ENCODE data around the gene GPER1. TPM values are rescaled to one million over a fixed set of nuclear protein-coding genes. Genes with fewer than 3 reads are reported as not detected.

Gene GPER1
- total RNA-seq, 1 experiment from 2014 or later, result not detected

DNA sequence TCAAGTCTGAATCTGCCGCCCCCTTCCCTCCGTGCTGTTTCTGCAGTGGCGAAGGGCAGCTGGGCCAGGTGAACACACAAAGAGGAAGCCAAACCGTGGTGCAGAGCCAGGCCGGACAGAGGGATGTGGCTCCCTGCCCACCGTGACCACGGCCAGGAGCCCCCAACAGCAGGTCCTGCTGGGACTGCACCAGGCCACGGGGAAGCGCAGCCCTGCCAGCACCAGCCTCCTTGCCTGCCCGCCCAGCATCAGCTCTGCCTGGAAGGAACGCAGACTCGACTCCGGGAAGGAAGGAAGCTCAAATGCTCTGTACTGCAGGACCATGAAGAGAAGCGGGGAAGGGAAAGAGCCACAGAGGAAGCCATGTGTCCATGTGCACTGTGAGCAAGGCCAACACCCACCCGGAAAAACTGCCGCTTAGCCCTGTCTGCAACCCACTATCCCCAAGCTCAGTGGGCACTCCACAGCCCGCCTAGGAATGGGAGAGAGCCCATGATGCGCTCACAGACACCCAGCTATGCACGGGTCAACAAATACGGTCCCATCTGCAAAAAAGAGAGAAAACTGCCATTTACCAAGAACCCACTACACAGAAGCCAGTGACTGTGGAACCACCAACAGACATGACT, 19.0 kb downstream of the GPER1 start:
- Histone ChIP-seq H3K23me2 (ENCODE audit: insufficient read length, low read depth, low read length, poor library complexity, severe bottlenecking) (no peaks in the 10 kb centered on the region), H3K18ac (ENCODE audit: insufficient read length, low read depth, low read length) (no peak overlapping the region), H4K20me1 (ENCODE audit: control insufficient read depth, insufficient read depth, insufficient read length) (no peaks in the 10 kb centered on the region), H2BK12ac (ENCODE audit: insufficient read length, low read depth, low read length) (no peak overlapping the region), H2BK20ac (ENCODE audit: low read depth, low read length, poor library complexity, severe bottlenecking) (no peak overlapping the region), H2AFZ (ENCODE audit: low read length) (no peak overlapping the region), H3K9ac (ENCODE audit: extremely low read depth, insufficient read length, low read length) (no peak overlapping the region), H3K56ac (ENCODE audit: insufficient read length, low read depth, low read length) (no peak overlapping the region), H2BK15ac (ENCODE audit: low read depth, low read length) (no peak overlapping the region), H4K91ac (ENCODE audit: insufficient read length, low read depth, low read length) (no peak overlapping the region), H3T11ph (ENCODE audit: low read length) (no peak overlapping the region), H3K23ac (ENCODE audit: insufficient read length, low read depth, low read length) (no peak overlapping the region), H3K4me2 (ENCODE audit: insufficient read depth, insufficient read length, low read length) (no peak overlapping the region), H3K79me2 (ENCODE audit: insufficient read depth, low read length) (peaks cover 1% of the 10 kb centered on the region; the same call in 1 of the 2 replicates), H2BK5ac (ENCODE audit: insufficient read length, low read length) (no peak overlapping the region), H2BK120ac (ENCODE audit: low read depth, low read length, poor library complexity, severe bottlenecking) (no peak overlapping the region), H3K4ac (ENCODE audit: low read depth, low read length) (no peak overlapping the region), H4K5ac (ENCODE audit: insufficient read length, low read depth, low read length) (no peak overlapping the region), H3K9me3 (ENCODE audit: control insufficient read depth, low read depth, low read length) (no peaks in the 10 kb centered on the region), H3K14ac (ENCODE audit: insufficient read depth, low read length) (peak overlapping the region; percentile 21; the same call in 1 of the 2 replicates), H3K79me1 (ENCODE audit: insufficient read depth, low read depth, low read length, poor library complexity, severe bottlenecking) (peaks cover 5% of the 10 kb centered on the region), H4K8ac (replicated peaks; ENCODE audit: insufficient read length, low read depth, low read length) (no peak overlapping the region), H2AK5ac (ENCODE audit: insufficient read length, low read length) (no peak overlapping the region), H3K4me1 (ENCODE audit: insufficient read depth, low read length) (no peaks in the 10 kb centered on the region), H3K27me3 (ENCODE audit: insufficient read depth, low read length) (no peaks in the 10 kb centered on the region), H3K27ac (ENCODE audit: insufficient read length, low read depth, low read length) (no peak overlapping the region)
- DNase-seq, result no peak
- Mint-ChIP-seq H3K9me3 (no peaks in the 10 kb centered on the region), H3K27me3 (ENCODE audit: low read depth) (no peaks in the 10 kb centered on the region), H3K36me3 (ENCODE audit: insufficient read depth in 1 of 3, low read depth in 3 of 3) (no peaks in the 10 kb centered on the region; a peak in 1 of 7 replicates), H3K27ac (peak overlapping the region in 2 of 3 experiments; percentile 63 to 79; a peak in 3 of 7 replicates), H3K4me3 (no peak overlapping the region), H3K4me1 (no peaks in the 10 kb centered on the region)
- no CpG with 5 or more reads among the region's 20 CpGs for WGBS (ENCODE audit: extremely low coverage, insufficient read length, low lambda C conversion rate)
- TF ChIP-seq, protein P1, sequence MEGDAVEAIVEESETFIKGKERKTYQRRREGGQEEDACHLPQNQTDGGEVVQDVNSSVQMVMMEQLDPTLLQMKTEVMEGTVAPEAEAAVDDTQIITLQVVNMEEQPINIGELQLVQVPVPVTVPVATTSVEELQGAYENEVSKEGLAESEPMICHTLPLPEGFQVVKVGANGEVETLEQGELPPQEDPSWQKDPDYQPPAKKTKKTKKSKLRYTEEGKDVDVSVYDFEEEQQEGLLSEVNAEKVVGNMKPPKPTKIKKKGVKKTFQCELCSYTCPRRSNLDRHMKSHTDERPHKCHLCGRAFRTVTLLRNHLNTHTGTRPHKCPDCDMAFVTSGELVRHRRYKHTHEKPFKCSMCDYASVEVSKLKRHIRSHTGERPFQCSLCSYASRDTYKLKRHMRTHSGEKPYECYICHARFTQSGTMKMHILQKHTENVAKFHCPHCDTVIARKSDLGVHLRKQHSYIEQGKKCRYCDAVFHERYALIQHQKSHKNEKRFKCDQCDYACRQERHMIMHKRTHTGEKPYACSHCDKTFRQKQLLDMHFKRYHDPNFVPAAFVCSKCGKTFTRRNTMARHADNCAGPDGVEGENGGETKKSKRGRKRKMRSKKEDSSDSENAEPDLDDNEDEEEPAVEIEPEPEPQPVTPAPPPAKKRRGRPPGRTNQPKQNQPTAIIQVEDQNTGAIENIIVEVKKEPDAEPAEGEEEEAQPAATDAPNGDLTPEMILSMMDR (conservative IDR thresholded peaks at IDR 0.05), result no peak

All from H9 (cell line).